ENCODE data around the gene DOK4.
"Not testable (repeated sequence)": the region's sequence is repeated elsewhere in the genome, so short reads cannot be mapped to it uniquely, and the experiment has no call there.

DOK4 gene

DNA sequence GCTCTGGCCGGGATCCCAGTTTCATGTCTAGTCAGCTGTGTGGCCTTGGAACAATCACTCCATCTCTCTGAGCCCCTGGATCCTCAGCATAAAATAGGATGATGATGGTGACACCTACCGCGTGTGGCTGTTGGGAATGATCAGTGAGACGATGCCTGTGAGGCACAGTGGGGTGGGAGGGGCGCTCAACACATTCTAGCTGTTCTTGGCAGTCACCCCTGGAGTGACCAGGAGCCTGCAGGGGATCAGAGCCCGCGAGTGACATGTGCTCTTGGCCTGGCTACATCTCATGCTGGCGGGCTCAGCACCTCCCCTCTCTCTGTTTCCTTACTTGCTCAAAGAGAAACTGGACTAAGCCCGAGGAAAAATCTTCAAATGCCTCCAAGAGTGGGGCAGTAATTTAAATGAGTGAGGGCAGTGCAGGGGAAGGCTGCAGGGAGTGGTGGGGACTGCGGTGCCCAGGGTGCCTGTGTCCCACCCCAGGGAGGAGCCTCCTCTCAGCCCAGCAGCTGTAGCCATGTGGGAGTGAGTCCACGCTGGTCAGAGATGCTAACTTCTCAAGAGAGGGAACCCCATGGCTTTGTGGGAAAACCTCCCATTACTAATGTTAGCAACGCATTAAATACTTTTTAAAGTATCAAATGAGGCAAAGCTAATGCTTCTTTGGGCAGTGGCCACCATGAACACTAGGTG, 23.1 kb upstream of the DOK4 start:
- H3K36me3 ChIP-seq (ENCODE audit: control insufficient read depth, insufficient read depth, low read length): no peaks in the 10 kb centered on the region
- no peaks in the 10 kb centered on the region for H3K27me3 ChIP-seq (ENCODE audit: control insufficient read depth, insufficient read depth, low read length)
- H3K9ac ChIP-seq (ENCODE audit: low read depth, low read length): no peak overlapping the region
- H3K9me3 ChIP-seq (ENCODE audit: control insufficient read depth, insufficient read depth, low read length): no peaks in the 10 kb centered on the region
- peak overlapping the region; percentile 25 for H3K27ac ChIP-seq (ENCODE audit: low read depth, low read length)
- H3K4me1 ChIP-seq (ENCODE audit: control insufficient read depth, insufficient read depth, low read length): peaks cover 10% of the 10 kb centered on the region
- no peak overlapping the region for H3K4me3 ChIP-seq (ENCODE audit: low read depth, low read length)

DNA sequence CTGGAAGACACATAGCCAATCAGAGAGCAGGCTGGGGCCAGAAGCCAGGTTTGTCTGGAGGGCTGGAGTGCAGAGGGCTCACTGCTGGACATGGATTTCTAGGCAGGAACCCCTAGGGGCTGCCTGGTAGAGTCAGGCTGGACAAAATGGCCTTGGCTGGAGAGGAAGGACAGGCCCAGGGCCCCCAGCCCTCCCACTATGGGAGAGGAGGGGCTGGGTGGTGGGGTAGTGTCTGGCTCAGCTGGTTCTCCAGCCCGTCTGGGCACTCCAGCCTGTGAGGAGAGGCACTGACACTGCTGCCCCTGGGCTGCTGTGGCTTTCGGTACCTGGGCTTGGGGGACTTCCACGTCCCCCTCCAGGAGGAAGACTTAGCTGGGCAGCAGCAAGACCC, 21.7 kb upstream of the DOK4 start:
- Histone ChIP-seq H3K36me3 (ENCODE audit: control insufficient read depth, insufficient read depth, low read length) (no peaks in the 10 kb centered on the region), H3K9me3 (ENCODE audit: control insufficient read depth, insufficient read depth, low read length) (no peaks in the 10 kb centered on the region), H3K27me3 (ENCODE audit: control insufficient read depth, insufficient read depth, low read length) (no peaks in the 10 kb centered on the region), H3K4me1 (ENCODE audit: control insufficient read depth, insufficient read depth, low read length) (peaks cover 10% of the 10 kb centered on the region), H3K4me3 (ENCODE audit: low read depth, low read length) (no peak overlapping the region), H3K9ac (ENCODE audit: low read depth, low read length) (no peak overlapping the region), H3K27ac (ENCODE audit: low read depth, low read length) (no peak overlapping the region)

DNA sequence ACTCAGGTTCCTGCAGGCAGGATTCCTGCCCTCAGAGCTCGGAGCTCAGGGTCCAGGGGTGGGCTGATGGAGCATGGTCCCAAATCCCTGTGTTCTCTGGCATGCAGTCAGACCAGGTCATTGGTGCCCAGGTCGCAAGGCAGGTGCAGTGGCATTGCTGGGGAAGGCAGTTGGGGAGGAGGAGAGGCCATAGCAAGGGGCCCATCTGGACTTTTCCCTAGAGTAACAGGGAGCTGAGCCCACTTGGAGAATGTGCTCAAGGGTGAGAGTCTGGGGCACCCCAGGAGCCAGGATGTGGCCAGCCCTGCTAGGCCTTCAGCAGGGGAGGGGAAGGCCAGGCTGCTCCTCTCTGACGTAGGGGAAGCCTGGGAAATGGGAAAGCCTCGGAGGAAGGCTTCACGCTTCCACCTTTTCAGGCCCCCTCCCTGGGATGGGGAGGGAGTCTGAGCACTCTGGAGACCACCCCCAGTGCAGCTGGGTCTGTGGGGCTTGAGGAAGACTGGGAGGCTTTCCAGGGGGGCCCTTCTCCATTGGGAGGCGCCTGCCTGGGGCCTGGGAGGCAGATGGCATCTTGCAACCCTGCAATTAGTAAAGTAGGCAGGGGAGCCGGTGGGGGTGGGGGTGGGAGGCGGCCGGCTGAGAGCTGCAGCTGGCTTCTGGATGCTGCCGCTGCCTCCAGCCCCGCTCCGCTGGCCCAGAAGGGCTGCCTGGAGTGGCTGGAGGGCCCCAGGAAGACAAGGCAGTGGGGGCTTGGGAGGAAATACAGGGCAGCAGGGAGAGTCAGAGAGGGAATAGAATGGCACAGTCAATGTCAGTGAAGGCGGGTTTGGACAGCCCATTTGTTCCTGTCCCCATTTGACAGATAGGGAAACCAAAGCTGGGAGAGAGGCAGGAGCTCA, 21.1 kb upstream of the DOK4 start:
- Histone ChIP-seq H3K27ac (ENCODE audit: low read depth, low read length) (no peak overlapping the region), H3K9ac (ENCODE audit: low read depth, low read length) (no peak overlapping the region), H3K9me3 (ENCODE audit: control insufficient read depth, insufficient read depth, low read length) (no peaks in the 10 kb centered on the region), H3K4me1 (ENCODE audit: control insufficient read depth, insufficient read depth, low read length) (peaks cover 10% of the 10 kb centered on the region), H3K36me3 (ENCODE audit: control insufficient read depth, insufficient read depth, low read length) (no peaks in the 10 kb centered on the region), H3K27me3 (ENCODE audit: control insufficient read depth, insufficient read depth, low read length) (no peaks in the 10 kb centered on the region), H3K4me3 (ENCODE audit: low read depth, low read length) (no peak overlapping the region)

DNA sequence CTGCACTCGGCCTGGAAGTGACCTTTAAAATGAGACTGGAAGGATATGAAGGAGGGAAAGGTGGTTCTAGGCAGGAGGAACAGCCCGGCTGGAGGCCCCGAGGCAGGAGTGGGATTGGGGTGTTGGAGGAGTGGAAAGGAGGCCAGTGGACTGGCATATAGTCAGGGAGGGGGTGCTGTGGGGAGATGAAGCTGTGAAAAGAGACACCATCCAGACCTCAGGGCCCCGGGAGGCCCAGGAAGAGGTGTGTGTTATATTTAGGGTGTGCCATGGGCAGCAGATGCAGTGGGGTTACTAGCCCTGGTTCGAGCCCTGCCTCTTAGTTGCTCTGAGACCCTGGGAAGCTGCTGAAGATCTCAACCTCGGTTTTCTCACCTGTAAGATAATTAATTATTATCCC, 18.9 kb upstream of the DOK4 start:
- Histone ChIP-seq H3K27me3 (ENCODE audit: control insufficient read depth, insufficient read depth, low read length) (no peaks in the 10 kb centered on the region), H3K9ac (ENCODE audit: low read depth, low read length) (no peak overlapping the region), H3K27ac (ENCODE audit: low read depth, low read length) (no peak overlapping the region), H3K4me1 (ENCODE audit: control insufficient read depth, insufficient read depth, low read length) (peaks cover 10% of the 10 kb centered on the region), H3K4me3 (ENCODE audit: low read depth, low read length) (no peak overlapping the region), H3K36me3 (ENCODE audit: control insufficient read depth, insufficient read depth, low read length) (no peaks in the 10 kb centered on the region), H3K9me3 (ENCODE audit: control insufficient read depth, insufficient read depth, low read length) (no peaks in the 10 kb centered on the region)

DNA sequence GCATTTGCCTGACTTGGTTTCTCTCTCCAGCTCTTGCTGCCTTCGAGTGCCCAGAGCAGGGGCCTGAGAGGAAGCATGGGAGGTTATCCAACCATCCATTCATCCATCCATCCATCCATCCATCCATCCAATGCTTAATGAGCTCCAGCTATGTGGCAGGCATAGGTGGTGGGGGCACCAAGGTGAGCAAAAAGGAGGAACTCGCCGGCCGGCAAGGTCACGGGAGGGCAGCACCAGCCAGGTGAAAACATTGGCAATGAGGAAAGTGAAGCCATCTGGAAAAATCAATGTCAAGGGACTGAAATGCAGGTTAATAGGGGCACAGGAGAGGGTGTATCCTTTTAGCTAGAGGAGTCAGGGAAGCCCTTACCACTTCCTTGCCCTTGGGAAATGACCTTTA, 18.2 kb upstream of the DOK4 start:
- H3K9me3 ChIP-seq (ENCODE audit: control insufficient read depth, insufficient read depth, low read length): no peaks in the 10 kb centered on the region
- no peaks in the 10 kb centered on the region for H3K36me3 ChIP-seq (ENCODE audit: control insufficient read depth, insufficient read depth, low read length)
- no peaks in the 10 kb centered on the region for H3K27me3 ChIP-seq (ENCODE audit: control insufficient read depth, insufficient read depth, low read length)
- H3K9ac ChIP-seq (ENCODE audit: low read depth, low read length): no peak overlapping the region
- H3K4me3 ChIP-seq (ENCODE audit: low read depth, low read length): no peak overlapping the region
- H3K27ac ChIP-seq (ENCODE audit: low read depth, low read length): no peak overlapping the region
- H3K4me1 ChIP-seq (ENCODE audit: control insufficient read depth, insufficient read depth, low read length): peaks cover 10% of the 10 kb centered on the region

DNA sequence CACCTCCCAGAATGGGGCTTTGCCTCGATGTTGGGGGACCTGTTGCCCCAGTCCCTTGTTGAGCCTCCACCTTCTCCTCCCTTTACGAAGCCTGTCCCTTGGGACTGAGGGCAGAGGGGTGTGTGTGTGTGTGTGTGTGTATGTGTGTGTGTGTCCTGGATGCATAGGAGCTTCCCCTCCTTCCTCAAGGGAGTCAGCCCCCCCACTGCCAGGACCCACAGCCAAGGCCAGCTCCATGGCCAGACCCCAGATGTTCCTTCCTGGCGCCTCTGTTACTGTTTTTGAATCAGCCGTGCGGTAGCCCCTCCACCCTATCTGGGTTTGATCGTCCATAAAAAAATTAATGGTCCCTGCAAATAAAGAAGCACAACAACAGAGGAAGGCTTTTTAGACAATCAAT, 17.7 kb upstream of the DOK4 start:
- Histone ChIP-seq H3K9me3 (ENCODE audit: control insufficient read depth, insufficient read depth, low read length) (no peaks in the 10 kb centered on the region), H3K27me3 (ENCODE audit: control insufficient read depth, insufficient read depth, low read length) (no peaks in the 10 kb centered on the region), H3K9ac (ENCODE audit: low read depth, low read length) (no peak overlapping the region), H3K36me3 (ENCODE audit: control insufficient read depth, insufficient read depth, low read length) (no peaks in the 10 kb centered on the region), H3K27ac (ENCODE audit: low read depth, low read length) (no peak overlapping the region), H3K4me1 (ENCODE audit: control insufficient read depth, insufficient read depth, low read length) (peaks cover 10% of the 10 kb centered on the region), H3K4me3 (ENCODE audit: low read depth, low read length) (no peak overlapping the region)

DNA sequence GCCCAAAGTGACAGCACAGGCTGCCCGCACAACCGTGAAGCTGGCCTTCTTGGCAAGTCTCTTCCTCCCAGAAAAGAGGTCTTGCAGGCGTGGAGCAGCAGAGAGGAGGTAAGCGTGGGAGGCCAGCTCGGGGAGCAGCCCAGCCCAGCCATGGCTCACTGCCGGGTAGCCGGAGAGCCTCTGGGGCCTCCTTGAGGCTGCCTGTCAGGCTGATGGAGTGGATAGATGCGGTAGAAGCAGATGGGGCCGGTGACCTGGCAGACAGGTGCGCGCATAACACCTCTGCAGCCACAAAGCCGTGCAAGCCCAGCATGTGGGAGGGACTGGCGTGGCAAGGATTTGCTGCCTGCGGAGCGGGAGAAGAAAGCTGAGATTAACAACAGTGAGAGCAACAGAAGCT, 17.1 kb upstream of the DOK4 start:
- Histone ChIP-seq H3K27me3 (ENCODE audit: control insufficient read depth, insufficient read depth, low read length) (no peaks in the 10 kb centered on the region), H3K36me3 (ENCODE audit: control insufficient read depth, insufficient read depth, low read length) (no peaks in the 10 kb centered on the region), H3K4me3 (ENCODE audit: low read depth, low read length) (no peak overlapping the region), H3K9ac (ENCODE audit: low read depth, low read length) (no peak overlapping the region), H3K27ac (ENCODE audit: low read depth, low read length) (no peak overlapping the region), H3K9me3 (ENCODE audit: control insufficient read depth, insufficient read depth, low read length) (no peaks in the 10 kb centered on the region), H3K4me1 (ENCODE audit: control insufficient read depth, insufficient read depth, low read length) (peaks cover 10% of the 10 kb centered on the region)

DNA sequence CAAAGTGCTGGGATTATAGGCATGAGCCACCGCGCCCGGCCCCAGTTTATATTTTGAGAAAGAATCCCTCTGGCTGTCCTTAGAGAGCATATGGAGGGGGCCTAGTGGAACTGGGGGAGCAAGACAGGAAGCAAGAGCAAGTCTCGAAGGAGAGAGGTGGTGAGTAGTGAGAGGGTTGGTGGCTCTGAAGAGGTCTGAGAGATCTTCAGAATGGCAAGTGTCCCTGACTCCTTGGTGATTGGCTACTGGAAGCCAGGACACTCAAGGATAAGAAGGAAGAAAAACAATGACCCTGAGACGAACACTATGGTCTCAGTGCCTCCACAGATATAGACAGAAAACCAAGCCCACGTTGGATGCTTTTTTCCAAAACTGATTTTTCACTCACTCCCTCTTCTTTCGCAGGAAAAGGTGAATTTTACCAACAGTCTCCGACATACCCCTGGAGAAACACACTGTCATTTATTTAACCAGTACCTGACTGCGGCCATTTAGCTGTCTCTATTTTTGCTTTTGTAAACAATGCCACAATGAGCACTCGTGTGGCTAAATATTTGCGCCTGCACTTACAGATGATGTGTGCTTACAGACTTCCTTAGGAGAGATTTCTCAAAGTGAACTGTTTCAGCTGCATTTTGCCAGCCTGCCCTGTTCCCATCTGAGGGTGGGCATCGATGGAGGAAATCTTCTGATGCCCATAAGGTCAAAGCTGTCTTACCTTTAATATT, 15.9 kb upstream of the DOK4 start:
- Histone ChIP-seq H3K9me3 (ENCODE audit: control insufficient read depth, insufficient read depth, low read length) (no peaks in the 10 kb centered on the region), H3K27me3 (ENCODE audit: control insufficient read depth, insufficient read depth, low read length) (no peaks in the 10 kb centered on the region), H3K9ac (ENCODE audit: low read depth, low read length) (no peak overlapping the region), H3K36me3 (ENCODE audit: control insufficient read depth, insufficient read depth, low read length) (no peaks in the 10 kb centered on the region), H3K4me1 (ENCODE audit: control insufficient read depth, insufficient read depth, low read length) (peaks cover 3% of the 10 kb centered on the region), H3K27ac (ENCODE audit: low read depth, low read length) (no peak overlapping the region), H3K4me3 (ENCODE audit: low read depth, low read length) (no peak overlapping the region)

DNA sequence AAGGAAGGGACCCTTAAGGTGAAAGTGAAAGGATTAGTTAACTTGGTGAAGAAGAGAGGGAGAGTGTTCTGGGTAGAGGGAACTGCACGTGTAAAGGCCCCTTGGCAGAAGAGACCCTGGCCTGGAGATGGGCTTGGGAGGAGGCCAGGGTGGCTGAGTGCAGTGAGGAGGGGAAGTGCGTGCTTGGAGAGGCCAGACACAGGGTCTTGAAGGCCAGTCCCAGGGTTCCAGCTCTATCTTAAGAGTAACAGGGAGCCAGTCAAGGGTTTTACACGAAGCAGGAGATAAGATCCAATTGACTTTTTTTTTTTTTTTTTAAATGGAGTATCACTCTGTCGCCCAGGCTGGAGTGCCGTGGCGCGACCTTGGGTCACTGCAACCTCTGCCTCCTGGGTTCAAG, 15.2 kb upstream of the DOK4 start:
- no peak overlapping the region for H3K9ac ChIP-seq (ENCODE audit: low read depth, low read length)
- H3K36me3 ChIP-seq (ENCODE audit: control insufficient read depth, insufficient read depth, low read length): no peaks in the 10 kb centered on the region
- no peak overlapping the region for H3K4me3 ChIP-seq (ENCODE audit: low read depth, low read length)
- H3K27ac ChIP-seq (ENCODE audit: low read depth, low read length): no peak overlapping the region
- H3K9me3 ChIP-seq (ENCODE audit: control insufficient read depth, insufficient read depth, low read length): no peaks in the 10 kb centered on the region
- H3K4me1 ChIP-seq (ENCODE audit: control insufficient read depth, insufficient read depth, low read length): no peaks in the 10 kb centered on the region
- H3K27me3 ChIP-seq (ENCODE audit: control insufficient read depth, insufficient read depth, low read length): no peaks in the 10 kb centered on the region

DNA sequence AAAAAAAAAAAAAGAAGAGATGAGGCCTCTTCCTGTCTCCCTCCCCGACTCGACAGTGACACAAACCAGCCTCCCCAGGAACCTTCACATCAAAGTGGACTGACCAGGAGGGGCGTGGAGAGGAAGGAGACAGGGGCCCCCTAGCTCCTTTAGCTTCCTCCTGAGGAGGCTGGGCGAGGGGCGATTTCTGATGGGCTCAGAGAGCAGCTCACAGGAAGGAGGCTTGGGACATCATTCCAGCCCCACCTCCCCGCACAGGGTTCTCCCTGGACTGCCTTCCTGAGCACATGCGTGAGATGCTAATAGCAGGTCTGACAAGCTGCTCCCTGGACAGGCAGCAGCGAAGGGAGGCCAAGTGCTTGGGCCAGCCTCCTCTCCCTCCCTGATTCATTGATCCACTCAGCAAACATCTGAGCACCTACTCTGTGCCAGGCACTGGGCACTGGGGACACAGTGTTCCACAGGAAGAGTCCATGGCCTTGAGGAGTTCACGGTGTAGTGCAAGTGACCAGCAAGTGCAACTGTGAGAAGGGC, 14.4 kb upstream of the DOK4 start:
- no peaks in the 10 kb centered on the region for H3K36me3 ChIP-seq (ENCODE audit: control insufficient read depth, insufficient read depth, low read length)
- H3K27ac ChIP-seq (ENCODE audit: low read depth, low read length): no peak overlapping the region
- no peaks in the 10 kb centered on the region for H3K27me3 ChIP-seq (ENCODE audit: control insufficient read depth, insufficient read depth, low read length)
- H3K4me1 ChIP-seq (ENCODE audit: control insufficient read depth, insufficient read depth, low read length): no peaks in the 10 kb centered on the region
- no peaks in the 10 kb centered on the region for H3K9me3 ChIP-seq (ENCODE audit: control insufficient read depth, insufficient read depth, low read length)
- no peak overlapping the region for H3K4me3 ChIP-seq (ENCODE audit: low read depth, low read length)
- no peak overlapping the region for H3K9ac ChIP-seq (ENCODE audit: low read depth, low read length)

DNA sequence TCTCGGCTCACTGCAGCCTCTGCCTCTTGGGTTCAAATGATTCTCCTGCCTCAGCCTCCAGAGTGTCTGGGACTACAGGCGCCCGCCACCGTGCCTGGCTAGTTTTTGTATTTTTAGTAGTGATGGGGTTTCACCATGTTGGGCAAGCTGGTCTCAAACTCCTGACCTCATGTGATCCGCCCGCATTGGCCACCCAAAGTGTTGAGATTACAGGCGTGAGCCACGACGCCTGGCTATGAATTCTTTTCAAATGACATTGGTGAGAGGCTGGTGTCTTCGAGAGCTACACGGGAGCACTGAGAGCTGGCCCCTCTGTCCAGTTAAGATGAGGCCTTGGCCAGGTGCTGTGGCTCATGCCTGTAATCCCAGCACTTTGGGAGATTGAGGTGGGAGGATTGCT, 13.6 kb upstream of the DOK4 start:
- not testable (repeated sequence) for H3K4me1 ChIP-seq (ENCODE audit: control insufficient read depth, insufficient read depth, low read length); H3K36me3 ChIP-seq (ENCODE audit: control insufficient read depth, insufficient read depth, low read length); H3K27ac ChIP-seq (ENCODE audit: low read depth, low read length)

More for the DNA sequence above, 13.6 kb upstream of the DOK4 start:
- not testable (repeated sequence) for H3K9ac ChIP-seq (ENCODE audit: low read depth, low read length); H3K27me3 ChIP-seq (ENCODE audit: control insufficient read depth, insufficient read depth, low read length); H3K9me3 ChIP-seq (ENCODE audit: control insufficient read depth, insufficient read depth, low read length); H3K4me3 ChIP-seq (ENCODE audit: low read depth, low read length)
